SK-N-MC (cell line): ENCODE measurements around the gene TAS2R60.

Source experiments
- EZH2 ChIP-seq: fragments of 200-600 bp; sonication (generic); IDR thresholded peaks from one replicate; pipeline ENCODE4 v1.6.1; 2017; ENCODE audit warnings: antibody characterized with exemption
- FOXP2 ChIP-seq: optimal IDR thresholded peaks from 2 replicates; pipeline ENCODE3; 2011; ENCODE audit warnings: mild to moderate bottlenecking, moderate library complexity; ENCODE audit not compliant: insufficient read depth; ENCODE audit errors: extremely low read length, control extremely low read depth
- POLR2AphosphoS5 ChIP-seq: IDR thresholded peaks from 2 replicates; pipeline ENCODE4 v1.6.1; 2012; ENCODE audit warnings: mild to moderate bottlenecking, low read depth, low read length, borderline replicate concordance

- TF ChIP-seq EZH2 (no peak), POLR2AphosphoS5 (no peak), FOXP2 (no peak)
These were observed 4.2 kb downstream of the TAS2R60 start for GRCh38 chr7:143447466-143447865.
